ENCODE measurements around the gene PDPK1.

DNA sequence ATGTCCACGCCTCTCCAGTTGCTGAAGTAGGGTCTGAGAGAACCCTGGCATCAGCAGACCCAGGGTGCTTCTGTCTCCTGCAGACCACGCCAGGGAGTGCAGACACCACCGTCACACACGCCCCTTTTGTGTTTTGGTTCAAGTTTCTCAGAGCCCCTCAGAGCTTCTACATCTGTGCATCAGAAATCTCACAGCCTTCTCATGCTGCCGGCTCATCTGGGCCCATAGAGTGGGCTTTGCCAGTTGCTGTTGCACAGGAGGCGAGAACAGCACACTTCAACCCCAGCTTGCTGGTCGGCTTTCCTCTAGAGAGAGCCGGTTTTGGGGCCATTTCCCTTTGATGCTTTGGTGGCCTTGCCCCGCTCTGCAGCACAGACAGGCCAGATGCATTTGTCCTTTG is 60.9 kb downstream of the PDPK1 start:
- TF ChIP-seq, protein P1, sequence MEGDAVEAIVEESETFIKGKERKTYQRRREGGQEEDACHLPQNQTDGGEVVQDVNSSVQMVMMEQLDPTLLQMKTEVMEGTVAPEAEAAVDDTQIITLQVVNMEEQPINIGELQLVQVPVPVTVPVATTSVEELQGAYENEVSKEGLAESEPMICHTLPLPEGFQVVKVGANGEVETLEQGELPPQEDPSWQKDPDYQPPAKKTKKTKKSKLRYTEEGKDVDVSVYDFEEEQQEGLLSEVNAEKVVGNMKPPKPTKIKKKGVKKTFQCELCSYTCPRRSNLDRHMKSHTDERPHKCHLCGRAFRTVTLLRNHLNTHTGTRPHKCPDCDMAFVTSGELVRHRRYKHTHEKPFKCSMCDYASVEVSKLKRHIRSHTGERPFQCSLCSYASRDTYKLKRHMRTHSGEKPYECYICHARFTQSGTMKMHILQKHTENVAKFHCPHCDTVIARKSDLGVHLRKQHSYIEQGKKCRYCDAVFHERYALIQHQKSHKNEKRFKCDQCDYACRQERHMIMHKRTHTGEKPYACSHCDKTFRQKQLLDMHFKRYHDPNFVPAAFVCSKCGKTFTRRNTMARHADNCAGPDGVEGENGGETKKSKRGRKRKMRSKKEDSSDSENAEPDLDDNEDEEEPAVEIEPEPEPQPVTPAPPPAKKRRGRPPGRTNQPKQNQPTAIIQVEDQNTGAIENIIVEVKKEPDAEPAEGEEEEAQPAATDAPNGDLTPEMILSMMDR (conservative IDR thresholded peaks at IDR 0.05 in 1 of 2, IDR thresholded peaks at IDR 0.05 in 1 of 2; ENCODE audit: low read depth in 1 of 2, low read length in 2 of 2), result no peak
- TF ChIP-seq EZH2 (IDR thresholded peaks at IDR 0.05; ENCODE audit: low read length, missing control alignments), result no peak
